ENCODE results near the gene MACROD2. TPM values are rescaled to one million over a fixed set of nuclear protein-coding genes. Genes with fewer than 3 reads are reported as not detected.

The MACROD2 gene
- total and polyA plus RNA-seq, 4 donors, result 0.66 to 10.5 (median 3.3) TPM

- Histone ChIP-seq H3K27me3 (ENCODE audit: control insufficient read depth in 4 of 4, insufficient read depth in 4 of 4, low read length in 3 of 4) (no peaks in the 10 kb centered on the region), H3K4me3 (ENCODE audit: low read depth in 1 of 3, low read length in 3 of 3) (no peak overlapping the region), H3K4me1 (ENCODE audit: control insufficient read depth in 4 of 4, insufficient read depth in 4 of 4, low read length in 3 of 4) (peaks cover 0 to 2% (median 0%) of the 10 kb centered on the region in 4 donors), H3K27ac (ENCODE audit: low read depth in 1 of 2, low read length in 2 of 2) (no peak overlapping the region), H3K9me3 (ENCODE audit: control insufficient read depth in 4 of 4, low read length in 3 of 4) (no peaks in the 10 kb centered on the region), H3K9ac (ENCODE audit: low read depth in 1 of 2, low read length in 2 of 2) (no peak overlapping the region), H3K36me3 (ENCODE audit: control insufficient read depth in 4 of 4, insufficient read depth in 3 of 4, low read depth in 1 of 4, low read length in 3 of 4) (no peaks in the 10 kb centered on the region)
- TF ChIP-seq TAF1 (conservative IDR thresholded peaks at IDR 0.05) (no peak), HNF4G (IDR thresholded peaks at IDR 0.05) (no peak), RXRA (IDR thresholded peaks at IDR 0.05) (no peak), NR2F2 (IDR thresholded peaks at IDR 0.05) (no peak), FOXA2 (IDR thresholded peaks at IDR 0.05) (no peak), GABPA (IDR thresholded peaks at IDR 0.05 in 1 of 2, conservative IDR thresholded peaks at IDR 0.05 in 1 of 2) (no peak), YY1 (IDR thresholded peaks at IDR 0.05) (no peak), FOXA1 (IDR thresholded peaks at IDR 0.05) (no peak), CTCF (IDR thresholded peaks at IDR 0.05; ENCODE audit: low read depth, low read length, missing input control) (no peak), SP1 (IDR thresholded peaks at IDR 0.05) (no peak), MAX (IDR thresholded peaks at IDR 0.05) (no peak), EGR1 (IDR thresholded peaks at IDR 0.05; ENCODE audit: low read depth in 2 of 2) (no peak)
- TF ChIP-seq, protein P1, sequence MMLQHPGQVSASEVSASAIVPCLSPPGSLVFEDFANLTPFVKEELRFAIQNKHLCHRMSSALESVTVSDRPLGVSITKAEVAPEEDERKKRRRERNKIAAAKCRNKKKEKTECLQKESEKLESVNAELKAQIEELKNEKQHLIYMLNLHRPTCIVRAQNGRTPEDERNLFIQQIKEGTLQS (IDR thresholded peaks at IDR 0.05), result no peak
- 72% methylated on average over 3 of the region's 3 CpGs for WGBS
- no peak for DNase-seq (ENCODE audit: low spot score)
Measured at GRCh38 chr20:14951707-14952418, 956.5 kb downstream of the MACROD2 start.

DNA sequence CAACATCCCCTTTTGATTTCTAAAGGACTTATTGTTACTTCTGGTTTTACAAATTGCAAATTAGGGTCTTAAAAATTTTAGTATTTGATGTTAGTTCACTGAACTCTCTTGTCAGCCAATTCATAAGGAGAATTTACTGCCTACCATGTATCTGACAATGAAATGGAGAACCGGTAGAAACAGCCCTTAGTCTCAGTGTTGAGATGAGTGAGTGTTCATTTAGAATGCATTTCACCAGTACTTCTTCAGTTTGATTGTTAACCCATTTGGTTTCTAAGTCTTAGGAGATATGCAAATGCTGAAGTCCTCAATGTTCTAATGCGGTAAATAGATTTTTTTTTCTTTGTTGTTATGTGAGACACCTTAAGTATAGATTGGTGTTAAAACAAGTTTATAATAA, 958.4 kb downstream of the MACROD2 start:
- H3K36me3 ChIP-seq (ENCODE audit: control insufficient read depth in 4 of 4, insufficient read depth in 3 of 4, low read depth in 1 of 4, low read length in 3 of 4), result no peaks in the 10 kb centered on the region
- no peak overlapping the region for H3K27ac ChIP-seq (ENCODE audit: low read depth in 1 of 2, low read length in 2 of 2)
- H3K4me1 ChIP-seq (ENCODE audit: control insufficient read depth in 4 of 4, insufficient read depth in 4 of 4, low read length in 3 of 4), result peaks cover 0 to 2% (median 0%) of the 10 kb centered on the region in 4 donors
- TF ChIP-seq HNF4A (conservative IDR thresholded peaks at IDR 0.05), result no peak
- no peaks in the 10 kb centered on the region for H3K27me3 ChIP-seq (ENCODE audit: control insufficient read depth in 4 of 4, insufficient read depth in 4 of 4, low read length in 3 of 4)
- WGBS, result 95% methylated on average over 2 of the region's 2 CpGs
- no peak overlapping the region for H3K9ac ChIP-seq (ENCODE audit: low read depth in 1 of 2, low read length in 2 of 2)
- no peak overlapping the region for H3K4me3 ChIP-seq (ENCODE audit: low read depth in 1 of 3, low read length in 3 of 3)
- H3K9me3 ChIP-seq (ENCODE audit: control insufficient read depth in 4 of 4, low read length in 3 of 4), result no peaks in the 10 kb centered on the region
- DNase-seq (ENCODE audit: low spot score), result no peak

GRCh38 chr20:14955399-14955798, 960.1 kb downstream of the MACROD2 start:
- TF ChIP-seq MAX (IDR thresholded peaks at IDR 0.05), result no peak
- TF ChIP-seq YY1 (IDR thresholded peaks at IDR 0.05), result no peak
- TF ChIP-seq GABPA (IDR thresholded peaks at IDR 0.05 in 1 of 2, conservative IDR thresholded peaks at IDR 0.05 in 1 of 2), result no peak
- no peak for TF ChIP-seq HNF4G (IDR thresholded peaks at IDR 0.05)
- TF ChIP-seq CTCF (IDR thresholded peaks at IDR 0.05; ENCODE audit: low read depth, low read length, missing input control), result no peak
- TF ChIP-seq EGR1 (IDR thresholded peaks at IDR 0.05; ENCODE audit: low read depth in 2 of 2), result no peak
- TF ChIP-seq FOXA2 (IDR thresholded peaks at IDR 0.05), result no peak
- H3K9ac ChIP-seq (ENCODE audit: low read depth in 1 of 2, low read length in 2 of 2), result no peak overlapping the region
- H3K36me3 ChIP-seq (ENCODE audit: control insufficient read depth in 4 of 4, insufficient read depth in 3 of 4, low read depth in 1 of 4, low read length in 3 of 4), result no peaks in the 10 kb centered on the region
- no peak overlapping the region for H3K27ac ChIP-seq (ENCODE audit: low read depth in 1 of 2, low read length in 2 of 2)
- peaks cover 0 to 2% (median 0%) of the 10 kb centered on the region in 4 donors for H3K4me1 ChIP-seq (ENCODE audit: control insufficient read depth in 4 of 4, insufficient read depth in 4 of 4, low read length in 3 of 4)
- no peak for DNase-seq (ENCODE audit: low spot score)
- no peaks in the 10 kb centered on the region for H3K9me3 ChIP-seq (ENCODE audit: control insufficient read depth in 4 of 4, low read length in 3 of 4)
- 95% methylated on average over 4 of the region's 4 CpGs for WGBS
- no peak overlapping the region for H3K4me3 ChIP-seq (ENCODE audit: low read depth in 1 of 3, low read length in 3 of 3)
- H3K27me3 ChIP-seq (ENCODE audit: control insufficient read depth in 4 of 4, insufficient read depth in 4 of 4, low read length in 3 of 4), result no peaks in the 10 kb centered on the region

Data from liver (tissue), 9 donors.